ENCODE data around the gene METTL8.

The METTL8 gene

GRCh38 chr2:171447675-171448074, 13.9 kb upstream of the METTL8 start:
- peak; percentile 17 for TF ChIP-seq CTCF (IDR thresholded peaks at IDR 0.05; ENCODE audit: borderline replicate concordance, control extremely low read depth, extremely low read depth, insufficient read depth, missing control alignments)
- no peak for DNase-seq (ENCODE audit: low spot score)
- in situ Hi-C loops (cut with MboI; ENCODE audit: low sequenced_read_pairs, unreplicated experiment) = loop anchor here (25.0 kb wide), 1 partner anchor 460 kb away; no protein-coding TSS in a partner anchor

GRCh38 chr2:171441470-171441869, 7.7 kb upstream of the METTL8 start:
- DNase-seq (ENCODE audit: low spot score) = no peak
- TF ChIP-seq CTCF (IDR thresholded peaks at IDR 0.05; ENCODE audit: borderline replicate concordance, control extremely low read depth, extremely low read depth, insufficient read depth, missing control alignments) = no peak
- in situ Hi-C loops (cut with MboI; ENCODE audit: low sequenced_read_pairs, unreplicated experiment) = loop anchor here (25.0 kb wide), 1 partner anchor 454 kb away; no protein-coding TSS in a partner anchor

GRCh38 chr2:171436307-171436706, 2.5 kb upstream of the METTL8 start:
- DNase-seq (ENCODE audit: low spot score) = no peak
- TF ChIP-seq CTCF (IDR thresholded peaks at IDR 0.05; ENCODE audit: borderline replicate concordance, control extremely low read depth, extremely low read depth, insufficient read depth, missing control alignments) = no peak
- in situ Hi-C loops (cut with MboI; ENCODE audit: low sequenced_read_pairs, unreplicated experiment) = loop anchor here (25.0 kb wide), 1 partner anchor 449 kb away; no protein-coding TSS in a partner anchor

GRCh38 chr2:171434013-171434989, 511 bp upstream of the METTL8 start, which contains the start of gene DCAF17:
TSS of gene DCAF17 (plus strand) at chr2:171434226. CDS start at chr2:171434578, 352 bp downstream.
- no peak for TF ChIP-seq CTCF (IDR thresholded peaks at IDR 0.05; ENCODE audit: borderline replicate concordance, control extremely low read depth, extremely low read depth, insufficient read depth, missing control alignments)
- peak; percentile 96 for DNase-seq (ENCODE audit: low spot score)
- in situ Hi-C loops (cut with MboI; ENCODE audit: low sequenced_read_pairs, unreplicated experiment) = loop anchor here (25.0 kb wide), 1 partner anchor 447 kb away; no protein-coding TSS in a partner anchor

GRCh38 chr2:171432969-171433762, 624 bp downstream of the METTL8 start:
- DNase-seq (ENCODE audit: low spot score) = peak; percentile 53
- no peak for TF ChIP-seq CTCF (IDR thresholded peaks at IDR 0.05; ENCODE audit: borderline replicate concordance, control extremely low read depth, extremely low read depth, insufficient read depth, missing control alignments)
- in situ Hi-C loops (cut with MboI; ENCODE audit: low sequenced_read_pairs, unreplicated experiment) = loop anchor here (25.0 kb wide), 1 partner anchor 446 kb away; no protein-coding TSS in a partner anchor
